H1 (cell line): ENCODE measurements around the gene SLC12A5. TPM values are rescaled to one million over a fixed set of nuclear protein-coding genes. Genes with fewer than 3 reads are reported as not detected.

Experiments
- CTCF ChIA-PET: fragments of 300-600 bp; sonication (Branson Sonifier 250); formaldehyde crosslinking; loops from one replicate; lab custom pipeline; 2021; ENCODE audit not compliant: partially characterized antibody; lab: Charles Lee
- POLR2A ChIA-PET: fragments of 300-600 bp; sonication (Branson Sonifier 250); formaldehyde crosslinking; loops from one replicate; lab custom pipeline; 2021; ENCODE audit warnings: inconsistent platforms; ENCODE audit not compliant: partially characterized antibody; lab: Charles Lee
- DNase-seq, 2 experiments: peaks; one replicate each; pipeline versions ENCODE4 v3.0.0 to v3.0.0-alpha.2; 2010 to 2022; ENCODE audit warnings: low spot score in 2 of 2, low read depth in 1 of 2, mixed read lengths in 1 of 2
- FAIRE-seq: peaks from 2 replicates; lab custom pipeline; 2011; peaks lifted over from hg19 to GRCh38; lab: Jason Lieb, UNC
- H2AFZ ChIP-seq: 2 replicates; pipeline ENCODE4 v1.8.1; 2012; ENCODE audit warnings: low read length, inconsistent platforms
- H2AK5ac ChIP-seq: 2 replicates; pipeline ENCODE4 v1.6.1; 2013; ENCODE audit warnings: low read depth, low read length
- H2BK120ac ChIP-seq: replicated peaks from 2 replicates; pipeline ENCODE3; 2013; ENCODE audit warnings: low read depth, low read length, inconsistent platforms
- H2BK12ac ChIP-seq: 2 replicates; pipeline ENCODE4 v1.6.1; 2013; ENCODE audit warnings: low read depth, low read length
- H2BK15ac ChIP-seq: 2 replicates; pipeline ENCODE4 v1.6.1; 2013; ENCODE audit warnings: low read length
- H2BK20ac ChIP-seq: 2 replicates; pipeline ENCODE4 v1.6.1; 2013; ENCODE audit warnings: low read length
- H2BK5ac ChIP-seq: 2 replicates; pipeline ENCODE4 v1.6.1; 2013; ENCODE audit warnings: low read depth, low read length
- H3K14ac ChIP-seq: 2 replicates; pipeline ENCODE4 v1.6.1; 2013; ENCODE audit warnings: inconsistent platforms; ENCODE audit not compliant: insufficient read length
- H3K18ac ChIP-seq: 2 replicates; pipeline ENCODE4 v1.6.1; 2013; ENCODE audit warnings: low read length; ENCODE audit errors: extremely low read depth
- H3K23ac ChIP-seq: 2 replicates; pipeline ENCODE4 v1.6.1; 2013; ENCODE audit warnings: inconsistent platforms; ENCODE audit not compliant: insufficient read length
- H3K23me2 ChIP-seq: 2 replicates; pipeline ENCODE4 v1.6.1; 2013; ENCODE audit warnings: low read depth, low read length
- H3K27ac ChIP-seq: 2 replicates; pipeline ENCODE4 v1.6.1; 2011; ENCODE audit warnings: low read depth, low read length, inconsistent platforms
- H3K27me3 ChIP-seq, 4 experiments: replicated peaks in 1 of 4; 1 replicate in 1 of 4; 2 replicates in 3 of 4; pipeline versions ENCODE4 v1.6.1 to v1.8.1; 2011 to 2013; ENCODE audit warnings: low read length in 3 of 4, mild to moderate bottlenecking in 3 of 4, inconsistent platforms in 2 of 4, mixed read lengths in 2 of 4, moderate library complexity in 1 of 4; ENCODE audit not compliant: control insufficient read depth in 3 of 4, insufficient read depth in 3 of 4; ENCODE audit errors: extremely low read depth in 1 of 4
- H3K36me3 ChIP-seq, 4 experiments: 2 replicates each; pipeline versions ENCODE4 v1.6.1 to v1.8.1; 2011 to 2013; ENCODE audit warnings: mild to moderate bottlenecking in 4 of 4, low read length in 3 of 4, moderate library complexity in 2 of 4, control low read depth in 1 of 4, inconsistent platforms in 1 of 4; ENCODE audit not compliant: insufficient read depth in 4 of 4, control insufficient read depth in 2 of 4
- H3K4ac ChIP-seq: replicated peaks from 2 replicates; pipeline ENCODE3; 2013; ENCODE audit warnings: low read length, low read depth, mixed read lengths, inconsistent platforms; ENCODE audit not compliant: insufficient read length
- H3K4me1 ChIP-seq, 4 experiments: replicated peaks in 1 of 4; 1 replicate in 1 of 4; 2 replicates in 3 of 4; pipeline versions ENCODE4 v1.6.1 to v1.8.1; 2011 to 2013; ENCODE audit warnings: low read length in 3 of 4, inconsistent platforms in 2 of 4, mixed read lengths in 1 of 4; ENCODE audit not compliant: insufficient read depth in 4 of 4, control insufficient read depth in 3 of 4
- H3K4me2 ChIP-seq, 2 experiments: 2 replicates each; pipeline versions ENCODE4 v1.6.1 to v1.8.1; 2011 to 2013; ENCODE audit warnings: low read depth in 2 of 2, low read length in 2 of 2, control low read depth in 1 of 2, inconsistent platforms in 1 of 2, mild to moderate bottlenecking in 1 of 2; ENCODE audit not compliant: insufficient read depth in 1 of 2
- H3K4me3 ChIP-seq, 4 experiments: fragments of 200-600, 300-600 bp in 1 of 4; sonication (generic), shearing (Covaris generic), sonication (Bioruptor Twin) in 1 of 4; 2 replicates each; pipeline versions ENCODE4 v1.5.1 to v1.8.1; 2011 to 2016; ENCODE audit warnings: low read length in 4 of 4, low read depth in 3 of 4, control low read depth in 2 of 4, inconsistent platforms in 2 of 4, mild to moderate bottlenecking in 2 of 4, mixed read lengths in 1 of 4, moderate library complexity in 1 of 4; ENCODE audit not compliant: insufficient read depth in 2 of 4; ENCODE audit errors: extremely low read depth in 1 of 4
- H3K56ac ChIP-seq: replicated peaks from 2 replicates; pipeline ENCODE3; 2013; ENCODE audit warnings: low read depth, mild to moderate bottlenecking, mixed read lengths, low read length, inconsistent platforms; ENCODE audit not compliant: insufficient read length
- H3K79me1 ChIP-seq: 2 replicates; pipeline ENCODE4 v1.6.1; 2013; ENCODE audit warnings: low read depth, low read length, control low read depth
- H3K79me2 ChIP-seq, 2 experiments: 2 replicates each; pipeline versions ENCODE4 v1.6.1 to v1.8.1; 2012 to 2013; ENCODE audit warnings: low read length in 2 of 2, mild to moderate bottlenecking in 2 of 2, inconsistent platforms in 1 of 2; ENCODE audit not compliant: insufficient read depth in 2 of 2, control insufficient read depth in 1 of 2
- H3K9ac ChIP-seq, 4 experiments: replicated peaks in 1 of 4; 1 replicate in 1 of 4; 2 replicates in 3 of 4; pipeline versions ENCODE4 v1.6.1 to v1.8.1; 2011 to 2013; ENCODE audit warnings: low read depth in 3 of 4, low read length in 3 of 4, control low read depth in 2 of 4, mild to moderate bottlenecking in 2 of 4, moderate library complexity in 2 of 4, inconsistent platforms in 1 of 4; ENCODE audit errors: extremely low read depth in 1 of 4
- H3K9me3 ChIP-seq, 2 experiments: 2 replicates each; pipeline versions ENCODE4 v1.6.1 to v1.8.1; 2012 to 2013; ENCODE audit warnings: mild to moderate bottlenecking in 2 of 2, moderate library complexity in 2 of 2, control low read depth in 1 of 2, inconsistent platforms in 1 of 2, low read depth in 1 of 2, low read length in 1 of 2, mixed read lengths in 1 of 2; ENCODE audit not compliant: insufficient read depth in 2 of 2
- H4K20me1 ChIP-seq, 2 experiments: replicated peaks in 1 of 2; 2 replicates each; pipeline versions ENCODE3 to v1.8.1; 2011 to 2013; ENCODE audit warnings: inconsistent platforms in 2 of 2, low read length in 2 of 2, mild to moderate bottlenecking in 1 of 2; ENCODE audit not compliant: insufficient read depth in 2 of 2, control insufficient read depth in 1 of 2
- H4K5ac ChIP-seq: 2 replicates; pipeline ENCODE4 v1.6.1; 2013; ENCODE audit warnings: low read length, low read depth, mixed read lengths, inconsistent platforms; ENCODE audit not compliant: insufficient read length
- H4K8ac ChIP-seq: 2 replicates; pipeline ENCODE4 v1.8.0; 2013; ENCODE audit warnings: mild to moderate bottlenecking, moderate library complexity, low read length, inconsistent platforms; ENCODE audit not compliant: insufficient read depth; ENCODE audit errors: extremely low read depth
- H4K91ac ChIP-seq: replicated peaks from 2 replicates; pipeline ENCODE3; 2013; ENCODE audit warnings: low read length, mixed read lengths, inconsistent platforms; ENCODE audit not compliant: insufficient read length
- CBX8 ChIP-seq: fragments of 300-800, 300-1000 bp; sonication (generic); IDR thresholded peaks from 2 replicates; pipeline ENCODE4 v1.7.1; 2016; ENCODE audit warnings: low read depth, low read length, borderline replicate concordance
- CHD2 ChIP-seq: IDR thresholded peaks from 2 replicates; pipeline ENCODE4 v1.6.1; 2012; ENCODE audit warnings: low read length, improper control_type of control experiment
- CREB1 ChIP-seq: IDR thresholded peaks from 2 replicates; pipeline ENCODE4 v1.6.1; 2012; ENCODE audit warnings: inconsistent platforms
- GABPA ChIP-seq: IDR thresholded peaks from 2 replicates; pipeline ENCODE4 v1.6.1; 2011; ENCODE audit warnings: mild to moderate bottlenecking, low read length, moderate library complexity, borderline replicate concordance; ENCODE audit not compliant: insufficient read depth
- KDM1A ChIP-seq: fragments of 200-600, 300-600 bp; sonication (generic); IDR thresholded peaks from 2 replicates; pipeline ENCODE4 v1.7.1; 2016; ENCODE audit warnings: mild to moderate bottlenecking, low read length, borderline replicate concordance
- KDM4A ChIP-seq: IDR thresholded peaks from one replicate; pipeline ENCODE4 v1.7.1; 2012; ENCODE audit warnings: low read depth, mild to moderate bottlenecking, moderate library complexity, low read length, inconsistent platforms; ENCODE audit not compliant: severe bottlenecking
- NANOG ChIP-seq: IDR thresholded peaks from 2 replicates; pipeline ENCODE4 v1.6.1; 2011; ENCODE audit warnings: low read length, low read depth, mild to moderate bottlenecking, inconsistent platforms; ENCODE audit not compliant: insufficient read depth, poor library complexity, severe bottlenecking
- PHF8 ChIP-seq: fragments of 200-600 bp; sonication (generic); conservative IDR thresholded peaks from 2 replicates; pipeline ENCODE4 v1.7.1; 2012; ENCODE audit warnings: low read depth, mild to moderate bottlenecking, inconsistent platforms, low read length, moderate library complexity
- POU5F1 ChIP-seq: IDR thresholded peaks from 2 replicates; pipeline ENCODE4 v1.6.1; 2011; ENCODE audit warnings: low read depth, mild to moderate bottlenecking, low read length, moderate library complexity
- RAD21 ChIP-seq, 2 experiments: IDR thresholded peaks in 1 of 2; conservative IDR thresholded peaks in 1 of 2; 2 replicates each; pipeline ENCODE4 v1.6.1; 2011; ENCODE audit warnings: low read depth in 2 of 2, low read length in 2 of 2, improper control_type of control experiment in 1 of 2, inconsistent platforms in 1 of 2, mild to moderate bottlenecking in 1 of 2, moderate library complexity in 1 of 2
- SP4 ChIP-seq: IDR thresholded peaks from 2 replicates; pipeline ENCODE4 v1.6.1; 2012; ENCODE audit warnings: low read length, inconsistent platforms
- TAF1 ChIP-seq: IDR thresholded peaks from 2 replicates; pipeline ENCODE4 v1.6.1; 2011; ENCODE audit warnings: mild to moderate bottlenecking, low read depth, low read length
- TEAD4 ChIP-seq: IDR thresholded peaks from 2 replicates; pipeline ENCODE4 v1.6.1; 2012; ENCODE audit warnings: low read depth, low read length, inconsistent platforms, mixed read lengths
- YY1 ChIP-seq: IDR thresholded peaks from 2 replicates; pipeline ENCODE4 v1.6.1; 2011; ENCODE audit warnings: low read depth, mild to moderate bottlenecking, low read length
- WGBS, 2 experiments: shearing (Covaris generic) in 1 of 2; methylation state at CpG; one replicate each; pipeline versions ENCODE4 v1.1.6 to v1.1.7; 2013 to 2015; ENCODE audit warnings: low lambda C conversion rate in 2 of 2, mixed read lengths in 2 of 2, inconsistent platforms in 1 of 2, low coverage in 1 of 2, missing lambda C conversion rate in 1 of 2; ENCODE audit not compliant: insufficient replicate concordance in 2 of 2, insufficient coverage in 1 of 2, insufficient read length in 1 of 2; ENCODE audit errors: extremely low coverage in 1 of 2, missing lambda C conversion rate in 1 of 2; 5-methylcytosine and 5-hydroxymethylcytosine counted together
- polyA plus RNA-seq, 7 experiments: library from polyadenylated mRNA; depleted of rRNA in 3 of 7; stranded (reverse) in 5 of 7; unstranded in 2 of 7; fragments of >200 nt in 5 of 7; fragments of 200-250 nt in 2 of 7; gene quantifications; 1 replicate in 5 of 7; 2 replicates in 1 of 7; 4 replicates in 1 of 7; pipeline versions ENCODE4 v1.2.1 to v1.2.3, GENCODE V29; 2011 to 2013; ENCODE audit warnings: missing spikeins in 2 of 7, mixed read lengths in 2 of 7
- total RNA-seq: library from RNA; stranded (reverse); fragmentation: NEBNext Ultra II Directional; extraction: Animal tissue kit (Norgen Biotek cat#: 25700); gene quantifications from 2 replicates; pipeline ENCODE4 v1.2.1, GENCODE V29; 2021

SLC12A5 gene
- total and polyA plus RNA-seq, 2 of the 8 experiments (the other 6 are each of a cell fraction or from before 2014, with no cell fraction given): 1.9 to 7.3 TPM

DNA sequence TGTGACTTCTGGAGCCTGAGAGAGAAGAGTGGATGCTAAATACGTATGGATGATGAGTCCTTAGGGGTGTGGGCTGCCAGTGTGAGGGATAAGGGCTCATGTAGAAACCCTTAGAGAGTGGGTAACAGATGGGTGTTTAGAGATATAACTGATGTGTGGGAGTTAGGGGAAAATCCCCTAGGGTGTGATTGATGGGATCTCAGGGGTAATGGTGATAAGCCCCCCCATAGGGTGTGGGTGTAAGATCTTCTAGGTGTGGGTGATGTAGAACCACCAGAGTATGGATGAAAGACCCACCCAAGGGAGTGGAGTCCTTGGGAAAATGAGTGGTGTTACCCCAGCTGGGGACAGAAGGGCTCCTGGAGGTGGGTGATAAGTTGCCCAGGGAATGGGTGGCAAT, 26.3 kb downstream of the SLC12A5 start:
- Histone ChIP-seq H3K4ac (no peak overlapping the region), H3K79me1 (no peaks in the 10 kb centered on the region), H3K36me3 (no peaks in the 10 kb centered on the region), H2AK5ac (no peak overlapping the region), H3K27ac (no peak overlapping the region), H3K23me2 (peaks cover 10% of the 10 kb centered on the region; the same call in 1 of the 2 replicates), H2BK15ac (no peak overlapping the region), H3K4me2 (no peak overlapping the region), H3K4me1 (peaks cover 0 to 14% (median 12%) of the 10 kb centered on the region in 4 experiments; a peak in 6 of 7 replicates), H3K18ac (no peak overlapping the region), H3K56ac (no peak overlapping the region), H2AFZ (no peak overlapping the region), H3K14ac (no peak overlapping the region), H3K4me3 (no peak overlapping the region), H4K20me1 (peaks cover 6 to 25% of the 10 kb centered on the region in 2 experiments), H3K23ac (no peak overlapping the region), H2BK12ac (no peak overlapping the region), H3K79me2 (no peaks in the 10 kb centered on the region), H3K9ac (no peak overlapping the region), H3K9me3 (no peaks in the 10 kb centered on the region), H4K5ac (no peak overlapping the region), H2BK120ac (no peak overlapping the region), H4K91ac (no peak overlapping the region), H4K8ac (no peak overlapping the region), H2BK20ac (no peak overlapping the region), H3K27me3 (peaks cover 4 to 55% (median 35%) of the 10 kb centered on the region in 4 experiments), H2BK5ac (no peak overlapping the region)
- TF ChIP-seq TAF1 (no peak), CBX8 (no peak), POU5F1 (no peak), GABPA (no peak), KDM1A (no peak), KDM4A (no peak), NANOG (no peak), YY1 (no peak), RAD21 (IDR thresholded peaks at IDR 0.05 in 1 of 2, conservative IDR thresholded peaks at IDR 0.05 in 1 of 2; ENCODE audit: low read depth in 2 of 2, low read length in 2 of 2) (no peak), TEAD4 (no peak), SP4 (no peak), CHD2 (no peak), CREB1 (no peak), PHF8 (no peak)
- DNase-seq (no peak), FAIRE-seq (no peak)
- CTCF ChIA-PET: interaction anchor here (4.3 to 4.4 kb wide), 2 partner anchors 32 to 42 kb away, joined by 41 to 50 read pairs; no protein-coding TSS in a partner anchor
- POLR2A ChIA-PET: no interaction called here
- 36% methylated on average over 1 of the region's 1 CpG; no CpG with 5 or more reads in 1 of the 2 experiments for WGBS, 2 experiments
